SK-N-SH (cell line): ENCODE measurements around the gene CDC42SE2. TPM values are rescaled to one million over a fixed set of nuclear protein-coding genes. Genes with fewer than 3 reads are reported as not detected.

Source experiments
- CTCF ChIA-PET: fragments of 300-600, 350-600 bp; formaldehyde crosslinking; extraction: SDS; loops from one replicate; lab custom pipeline; 2021; lab: Yijun Ruan, JAX
- POLR2A ChIA-PET: fragments of 350-600 bp; sonication (Branson Sonifier 250); formaldehyde crosslinking; extraction: SDS; loops from one replicate; lab custom pipeline; 2020; ENCODE audit warnings: antibody characterized with exemption, inconsistent platforms; lab: Yijun Ruan, JAX
- DNase-seq: peaks from one replicate; pipeline ENCODE4 v3.0.0; 2012
- H2AFZ ChIP-seq: fragments of 200-600 bp; sonication (generic); 2 replicates; pipeline ENCODE4 v1.8.1; 2016; ENCODE audit warnings: antibody characterized with exemption, mild to moderate bottlenecking, low read depth
- H3F3A ChIP-seq: fragments of 200-600 bp; sonication (generic); replicated peaks from 2 replicates; pipeline ENCODE3; 2016; ENCODE audit warnings: antibody characterized with exemption, mild to moderate bottlenecking; ENCODE audit not compliant: insufficient read depth
- H3K27ac ChIP-seq, 2 experiments: fragments of 200-500 bp in 1 of 2; fragments of 200-600 bp in 1 of 2; sonication (Bioruptor generic) in 1 of 2; sonication (generic), shearing (Covaris generic) in 1 of 2; 2 replicates each; pipeline versions ENCODE4 v1.5.1 to v1.6.1; 2014 to 2016; ENCODE audit warnings: low read depth in 2 of 2, inconsistent platforms in 1 of 2, low read length in 1 of 2, mild to moderate bottlenecking in 1 of 2, mixed read lengths in 1 of 2
- H3K27me3 ChIP-seq: fragments of 200-600 bp; sonication (generic), shearing (Covaris generic); 2 replicates; pipeline ENCODE4 v1.6.1; 2016; ENCODE audit warnings: mixed run types; ENCODE audit not compliant: insufficient read depth
- H3K36me3 ChIP-seq, 2 experiments: fragments of 200-500 bp in 1 of 2; fragments of 200-600 bp in 1 of 2; sonication (Bioruptor generic) in 1 of 2; sonication (generic) in 1 of 2; replicated peaks in 1 of 2; 2 replicates each; pipeline versions ENCODE3 to v1.5.1; 2014 to 2016; ENCODE audit warnings: low read length in 1 of 2, mild to moderate bottlenecking in 1 of 2; ENCODE audit not compliant: insufficient read depth in 2 of 2, control insufficient read depth in 1 of 2
- H3K4me1 ChIP-seq, 2 experiments: fragments of 200-500 bp in 1 of 2; fragments of 200-600 bp in 1 of 2; sonication (Bioruptor generic) in 1 of 2; sonication (generic), shearing (Covaris generic) in 1 of 2; 2 replicates each; pipeline versions ENCODE4 v1.5.1 to v1.6.1; 2014 to 2016; ENCODE audit warnings: low read depth in 1 of 2, low read length in 1 of 2, mixed run types in 1 of 2; ENCODE audit not compliant: insufficient read depth in 2 of 2, control insufficient read depth in 1 of 2
- H3K4me2 ChIP-seq: fragments of 200-600 bp; sonication (generic), shearing (Covaris generic); 2 replicates; pipeline ENCODE4 v1.6.1; 2017; ENCODE audit warnings: mixed run types
- H3K4me3 ChIP-seq, 2 experiments: fragments of 200-500 bp in 1 of 2; fragments of 200-600 bp in 1 of 2; sonication (Bioruptor generic) in 1 of 2; sonication (generic), shearing (Covaris generic) in 1 of 2; 2 replicates each; pipeline versions ENCODE4 v1.5.1 to v1.8.1; 2014 to 2016; ENCODE audit warnings: low read depth in 2 of 2, inconsistent platforms in 1 of 2, low read length in 1 of 2, mild to moderate bottlenecking in 1 of 2, mixed read lengths in 1 of 2, moderate library complexity in 1 of 2
- H3K79me2 ChIP-seq: fragments of 200-600 bp; sonication (generic); 2 replicates; pipeline ENCODE4 v1.8.1; 2017; ENCODE audit warnings: mild to moderate bottlenecking; ENCODE audit not compliant: insufficient read depth
- H3K9ac ChIP-seq: fragments of 200-600 bp; sonication (generic); 2 replicates; pipeline ENCODE4 v1.6.1; 2017; ENCODE audit warnings: mixed run types
- H3K9me2 ChIP-seq: fragments of 200-600 bp; sonication (generic); 2 replicates; pipeline ENCODE4 v1.6.1; 2017; ENCODE audit warnings: mixed run types
- H3K9me3 ChIP-seq: fragments of 200-600 bp; sonication (generic); 2 replicates; pipeline ENCODE4 v1.6.1; 2017; ENCODE audit warnings: mixed run types, mild to moderate bottlenecking, moderate library complexity
- H4K20me1 ChIP-seq: fragments of 200-600 bp; sonication (generic); 2 replicates; pipeline ENCODE4 v1.6.1; 2017; ENCODE audit warnings: mild to moderate bottlenecking, mixed run types; ENCODE audit not compliant: insufficient read depth
- ELF1 ChIP-seq: IDR thresholded peaks from 2 replicates; pipeline ENCODE4 v1.4.0; 2012
- FOXJ3 ChIP-seq: sonication (generic); formaldehyde crosslinking; IDR thresholded peaks from 2 replicates; pipeline ENCODE4 v1.5.1; 2020; ENCODE audit warnings: mild to moderate bottlenecking, missing genetic modification reagents
- FOXM1 ChIP-seq: IDR thresholded peaks from 2 replicates; pipeline ENCODE4 v1.4.0; 2012; ENCODE audit warnings: low read depth, mild to moderate bottlenecking
- GABPA ChIP-seq: IDR thresholded peaks from 2 replicates; pipeline ENCODE4 v1.4.0; 2012; ENCODE audit warnings: low read depth, mild to moderate bottlenecking
- JUND ChIP-seq: IDR thresholded peaks from 2 replicates; pipeline ENCODE4 v1.4.0; 2012
- RFX5 ChIP-seq: IDR thresholded peaks from 2 replicates; pipeline ENCODE4 v1.6.1; 2012; ENCODE audit warnings: mild to moderate bottlenecking, improper control_type of control experiment, low read length
- RXRA ChIP-seq: IDR thresholded peaks from 2 replicates; pipeline ENCODE4 v1.4.0; 2012; ENCODE audit warnings: low read depth, mild to moderate bottlenecking, borderline replicate concordance
- SMC3 ChIP-seq: IDR thresholded peaks from 2 replicates; pipeline ENCODE4 v1.6.1; 2012; ENCODE audit warnings: low read depth, low read length, improper control_type of control experiment
- TCF12 ChIP-seq: IDR thresholded peaks from 2 replicates; pipeline ENCODE4 v1.4.0; 2012
- TEAD4 ChIP-seq: IDR thresholded peaks from 2 replicates; pipeline ENCODE4 v1.4.0; 2012; ENCODE audit warnings: mild to moderate bottlenecking, borderline replicate concordance; ENCODE audit not compliant: insufficient read depth
- WGBS: methylation state at CpG from one replicate; pipeline ENCODE4 v1.1.6; 2017; ENCODE audit warnings: low lambda C conversion rate; 5-methylcytosine and 5-hydroxymethylcytosine counted together
- polyA plus RNA-seq, 3 experiments: library from polyadenylated mRNA; depleted of rRNA; stranded (reverse); fragments of >200 nt; gene quantifications; 2 replicates each; pipeline ENCODE4 v1.2.3, GENCODE V29; 2012
- TF ChIP-seq, protein P1 (sequence below): fragments of 150-350 bp; IDR thresholded peaks from 2 replicates; pipeline ENCODE4 v1.6.1; 2017; ENCODE audit warnings: antibody characterized with exemption, low read length, low read depth, borderline replicate concordance
- TF ChIP-seq, protein P2 (sequence below): IDR thresholded peaks from 2 replicates; pipeline ENCODE4 v1.4.0; 2012; ENCODE audit warnings: low read depth

CDC42SE2 gene
- polyA plus RNA-seq, 1 of the 3 experiments (the other 2 are of a cell fraction), result 8.6 TPM

DNA sequence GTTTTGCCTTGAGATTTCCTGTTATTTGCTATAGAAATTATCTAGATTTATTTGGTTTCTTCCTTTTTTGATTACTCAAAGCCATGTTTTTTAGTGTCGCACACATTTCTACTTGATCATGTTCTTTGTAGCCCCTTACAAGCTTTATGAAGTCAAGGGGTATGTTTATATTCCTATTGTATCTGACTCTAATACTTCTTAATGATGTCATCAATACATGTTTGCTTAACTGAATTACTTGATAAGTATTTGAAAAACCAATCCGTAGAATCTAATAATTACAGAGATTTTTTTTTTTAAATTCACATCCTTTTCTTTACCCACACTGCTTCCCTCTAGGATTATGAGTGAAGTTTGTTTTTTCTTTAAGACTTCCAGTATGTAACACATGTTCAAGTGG, 53.0 kb downstream of the CDC42SE2 start (continued):
- no peak for TF ChIP-seq RXRA
- no peak for TF ChIP-seq JUND
- TF ChIP-seq TCF12, result no peak
- no peak for TF ChIP-seq FOXJ3
- TF ChIP-seq SMC3, result no peak

DNA sequence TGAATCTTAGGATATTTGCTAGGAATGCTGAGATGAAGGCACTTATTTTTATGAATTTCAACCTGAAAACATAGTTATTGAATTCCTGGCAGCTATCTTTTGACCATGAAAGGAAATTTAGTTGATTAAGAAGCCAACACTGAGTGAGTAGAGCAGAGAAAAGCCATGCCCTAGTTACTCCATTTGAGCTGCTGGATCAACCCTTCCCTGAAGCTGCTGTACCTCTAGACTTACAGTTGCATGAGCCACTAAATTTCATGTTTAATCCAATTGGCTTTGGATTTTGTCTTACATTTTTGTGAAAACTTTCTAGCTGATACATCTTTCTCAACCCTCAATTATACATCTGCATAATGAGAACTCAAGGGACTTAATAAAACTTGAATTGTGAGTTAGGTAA, 54.6 kb downstream of the CDC42SE2 start:
- peaks cover 0 to 8% of the 10 kb centered on the region in 2 experiments for H3K36me3 ChIP-seq
- no peak overlapping the region for H2AFZ ChIP-seq
- POLR2A ChIA-PET, result no interaction called here
- DNase-seq, result no peak
- H3K27me3 ChIP-seq, result no peaks in the 10 kb centered on the region
- H3K9me3 ChIP-seq, result no peaks in the 10 kb centered on the region
- no peak overlapping the region for H3K4me2 ChIP-seq
- CTCF ChIA-PET, result no interaction called here
- H4K20me1 ChIP-seq, result peaks cover 13% of the 10 kb centered on the region
- H3K27ac ChIP-seq, result no peak overlapping the region
- H3K9ac ChIP-seq, result no peak overlapping the region
- H3K79me2 ChIP-seq, result peaks cover 82% of the 10 kb centered on the region
- no peaks in the 10 kb centered on the region for H3K9me2 ChIP-seq
- peaks cover under 1 to 8% of the 10 kb centered on the region in 2 experiments; a peak in 3 of 4 replicates for H3K4me1 ChIP-seq
- no peak overlapping the region for H3K4me3 ChIP-seq
- TF ChIP-seq TEAD4 (no peak), GABPA (no peak)
- peaks cover 5% of the 10 kb centered on the region for H3F3A ChIP-seq

DNA sequence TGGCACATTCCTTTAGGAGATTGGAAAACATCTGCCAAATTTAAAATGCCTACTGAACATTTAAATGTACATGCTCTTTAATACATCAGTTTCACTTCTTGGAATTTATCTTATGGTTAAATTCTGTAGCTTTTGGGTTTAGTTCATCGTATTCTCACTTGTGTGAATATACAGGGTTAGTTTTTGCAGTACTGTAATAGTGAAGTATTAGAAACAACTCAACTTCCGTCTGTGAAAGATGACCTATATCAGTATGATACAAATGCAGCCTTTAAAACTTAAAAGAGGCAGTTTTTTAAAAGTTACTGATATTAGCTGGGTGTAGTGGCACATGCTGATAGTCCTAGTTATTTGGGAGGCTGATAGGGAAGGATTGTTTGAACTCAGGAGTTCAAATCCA, 57.2 kb downstream of the CDC42SE2 start:
- 48% methylated on average over 2 of the region's 2 CpGs for WGBS
- H3K4me2 ChIP-seq, result no peak overlapping the region
- POLR2A ChIA-PET, result no interaction called here
- CTCF ChIA-PET, result no interaction called here
- H3K9ac ChIP-seq, result no peak overlapping the region
- TF ChIP-seq ELF1, result no peak
- TF ChIP-seq RFX5, result no peak
- TF ChIP-seq FOXM1, result no peak
- TF ChIP-seq, protein P1, sequence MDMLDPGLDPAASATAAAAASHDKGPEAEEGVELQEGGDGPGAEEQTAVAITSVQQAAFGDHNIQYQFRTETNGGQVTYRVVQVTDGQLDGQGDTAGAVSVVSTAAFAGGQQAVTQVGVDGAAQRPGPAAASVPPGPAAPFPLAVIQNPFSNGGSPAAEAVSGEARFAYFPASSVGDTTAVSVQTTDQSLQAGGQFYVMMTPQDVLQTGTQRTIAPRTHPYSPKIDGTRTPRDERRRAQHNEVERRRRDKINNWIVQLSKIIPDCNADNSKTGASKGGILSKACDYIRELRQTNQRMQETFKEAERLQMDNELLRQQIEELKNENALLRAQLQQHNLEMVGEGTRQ, result no peak
- TF ChIP-seq TEAD4, result no peak
- TF ChIP-seq, protein P2, sequence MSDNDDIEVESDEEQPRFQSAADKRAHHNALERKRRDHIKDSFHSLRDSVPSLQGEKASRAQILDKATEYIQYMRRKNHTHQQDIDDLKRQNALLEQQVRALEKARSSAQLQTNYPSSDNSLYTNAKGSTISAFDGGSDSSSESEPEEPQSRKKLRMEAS, result no peak
- peaks cover 0 to 16% of the 10 kb centered on the region in 2 experiments; a peak in 2 of 4 replicates for H3K4me1 ChIP-seq
- H2AFZ ChIP-seq, result no peak overlapping the region
- peaks cover 5% of the 10 kb centered on the region for H3F3A ChIP-seq
- no peaks in the 10 kb centered on the region for H3K27me3 ChIP-seq
- no peaks in the 10 kb centered on the region for H3K9me3 ChIP-seq
- no peak for DNase-seq
- no peak overlapping the region for H3K4me3 ChIP-seq
- H4K20me1 ChIP-seq, result peaks cover 10% of the 10 kb centered on the region; the same call in 1 of the 2 replicates
- H3K27ac ChIP-seq, result no peak overlapping the region
- no peaks in the 10 kb centered on the region for H3K9me2 ChIP-seq
- peaks cover 0 to 16% of the 10 kb centered on the region in 2 experiments for H3K36me3 ChIP-seq
- peaks cover 82% of the 10 kb centered on the region for H3K79me2 ChIP-seq
